Thymus (tissue), 11 donors: ENCODE data around the gene MYLK4. TPM values are rescaled to one million over a fixed set of nuclear protein-coding genes. Genes with fewer than 3 reads are reported as not detected.

Experiments used
- DNase-seq, 9 donors: peaks; one replicate each; pipeline ENCODE4 v3.0.0-alpha.2; 2013; ENCODE audit warnings: low spot score in 9 of 9, low read depth in 6 of 9, missing footprints in 1 of 9
- H3K27ac ChIP-seq, 2 donors: one replicate each; pipeline ENCODE4 v1.5.1; 2013; ENCODE audit warnings: control low read depth in 1 of 2, low read depth in 1 of 2, low read length in 1 of 2, mild to moderate bottlenecking in 1 of 2, moderate library complexity in 1 of 2
- H3K27me3 ChIP-seq, 2 donors: one replicate each; pipeline ENCODE4 v1.5.1; 2013; ENCODE audit warnings: low read length in 1 of 2; ENCODE audit not compliant: control insufficient read depth in 2 of 2, insufficient read depth in 1 of 2
- H3K36me3 ChIP-seq, 2 donors: one replicate each; pipeline ENCODE4 v1.5.1; 2013; ENCODE audit warnings: low read length in 1 of 2, mild to moderate bottlenecking in 1 of 2, moderate library complexity in 1 of 2; ENCODE audit not compliant: control insufficient read depth in 2 of 2, insufficient read depth in 2 of 2
- H3K4me1 ChIP-seq, 2 donors: one replicate each; pipeline ENCODE4 v1.5.1; 2013; ENCODE audit warnings: low read length in 2 of 2; ENCODE audit not compliant: control insufficient read depth in 2 of 2, insufficient read depth in 2 of 2
- H3K4me3 ChIP-seq, 2 donors: one replicate each; pipeline ENCODE4 v1.5.1; 2013; ENCODE audit warnings: low read length in 2 of 2, control low read depth in 1 of 2, mild to moderate bottlenecking in 1 of 2
- H3K9me3 ChIP-seq, 2 donors: one replicate each; pipeline ENCODE4 v1.5.1; 2013; ENCODE audit warnings: low read length in 1 of 2, mild to moderate bottlenecking in 1 of 2; ENCODE audit not compliant: control insufficient read depth in 2 of 2, insufficient read depth in 1 of 2
- WGBS: extraction: QIAGEN DNeasy Blood & Tissue Kit; methylation state at CpG from one replicate; pipeline ENCODE4 v1.1.7; 2013; 5-methylcytosine and 5-hydroxymethylcytosine counted together
- polyA plus RNA-seq: library from polyadenylated mRNA; stranded (reverse); fragments of 200-250 nt; gene quantifications from one replicate; pipeline ENCODE4 v1.2.3, GENCODE V29; 2013
- total RNA-seq: library from RNA; stranded (reverse); fragments of 120-200 nt; gene quantifications from one replicate; pipeline ENCODE4 v1.2.4, GENCODE V29; 2013
- donor health status: healthy.

MYLK4 gene
- total and polyA plus RNA-seq, 2 donors, result 0.42 to 0.52 TPM

- no peak for DNase-seq
- no peaks in the 10 kb centered on the region for H3K27me3 ChIP-seq
- 49% methylated on average over 6 of the region's 6 CpGs for WGBS
- H3K4me1 ChIP-seq, result peaks cover 18 to 25% of the 10 kb centered on the region in 2 donors
- no peak overlapping the region for H3K27ac ChIP-seq
- H3K4me3 ChIP-seq, result peak overlapping the region in 1 of 2 donors; percentile 4
- H3K36me3 ChIP-seq, result peaks cover 25 to 39% of the 10 kb centered on the region in 2 donors
- H3K9me3 ChIP-seq, result no peaks in the 10 kb centered on the region
Observed at GRCh38 chr6:2768696-2769095, 18.0 kb upstream of the MYLK4 start.

- H3K27me3 ChIP-seq, result no peaks in the 10 kb centered on the region
- 34% methylated on average over 9 of the region's 9 CpGs for WGBS
- peaks cover 18 to 31% of the 10 kb centered on the region in 2 donors for H3K36me3 ChIP-seq
- H3K27ac ChIP-seq, result no peak overlapping the region
- H3K4me1 ChIP-seq, result peaks cover 18 to 25% of the 10 kb centered on the region in 2 donors
- DNase-seq, result no peak
- peaks cover 0 to 4% of the 10 kb centered on the region in 2 donors for H3K9me3 ChIP-seq
- peak overlapping the region; percentile 44 to 56 for H3K4me3 ChIP-seq
Observed at GRCh38 chr6:2767657-2768524, 17.2 kb upstream of the MYLK4 start.

GRCh38 chr6:2766767-2767656 is 16.3 kb upstream of the MYLK4 start:
- DNase-seq, result no peak
- H3K27ac ChIP-seq, result no peak overlapping the region
- peak overlapping the region; percentile 56 to 65 for H3K4me3 ChIP-seq
- H3K9me3 ChIP-seq, result peaks cover 0 to 5% of the 10 kb centered on the region in 2 donors
- H3K36me3 ChIP-seq, result peaks cover 16 to 24% of the 10 kb centered on the region in 2 donors
- 7% methylated on average over 13 of the region's 13 CpGs for WGBS
- no peaks in the 10 kb centered on the region for H3K27me3 ChIP-seq
- H3K4me1 ChIP-seq, result peaks cover 18 to 25% of the 10 kb centered on the region in 2 donors

GRCh38 chr6:2765896-2766766 is 15.4 kb upstream of the MYLK4 start:
- Histone ChIP-seq H3K9me3 (peaks cover 0 to 5% of the 10 kb centered on the region in 2 donors), H3K27ac (peak overlapping the region; percentile 32 to 94), H3K27me3 (no peaks in the 10 kb centered on the region), H3K4me1 (peaks cover 18 to 25% of the 10 kb centered on the region in 2 donors), H3K36me3 (peaks cover 10 to 18% of the 10 kb centered on the region in 2 donors), H3K4me3 (peak overlapping the region; percentile 56 to 65)
- DNase-seq, result peak in 7 of 9 donors; percentile 18 to 58 (median 23)
- under 1% methylated on average over 91 of the region's 91 CpGs for WGBS

- Histone ChIP-seq H3K9me3 (peaks cover 0 to 5% of the 10 kb centered on the region in 2 donors), H3K4me3 (peak within 1 kb of the TSS; percentile 63 to 65), H3K27ac (peak within 1 kb of the TSS; percentile 86 to 94), H3K4me1 (peaks cover 18 to 25% of the 10 kb centered on the region in 2 donors), H3K27me3 (no peaks in the 10 kb centered on the region), H3K36me3 (peaks cover 5 to 16% of the 10 kb centered on the region in 2 donors)
- peak; percentile 91 to 99 (median 97) for DNase-seq
- WGBS, result under 1% methylated on average over 104 of the region's 104 CpGs
Observed at GRCh38 chr6:2765166-2765895, 14.6 kb upstream of the MYLK4 start, which contains the start of gene WRNIP1. Gene WRNIP1, plus strand, starts transcription at chr6:2765393. Its CDS starts 230 bp downstream, at chr6:2765623.

- Histone ChIP-seq H3K27me3 (no peaks in the 10 kb centered on the region), H3K4me1 (peaks cover 18 to 25% of the 10 kb centered on the region in 2 donors), H3K4me3 (peak overlapping the region; percentile 63 to 64), H3K27ac (peak overlapping the region; percentile 86 to 89), H3K9me3 (peaks cover 0 to 5% of the 10 kb centered on the region in 2 donors), H3K36me3 (peaks cover 0 to 9% of the 10 kb centered on the region in 2 donors)
- under 1% methylated on average over 45 of the region's 45 CpGs for WGBS
- peak in 7 of 9 donors; percentile 29 to 80 (median 63) for DNase-seq
Observed at GRCh38 chr6:2764610-2765165, 14.0 kb upstream of the MYLK4 start.

GRCh38 chr6:2763876-2764540 is 13.3 kb upstream of the MYLK4 start:
- peak overlapping the region in 1 of 2 donors; percentile 64 for H3K4me3 ChIP-seq

More at GRCh38 chr6:2763876-2764540, 13.3 kb upstream of the MYLK4 start:
- Histone ChIP-seq H3K9me3 (peaks cover 0 to 5% of the 10 kb centered on the region in 2 donors), H3K36me3 (peaks cover 0 to 9% of the 10 kb centered on the region in 2 donors), H3K27ac (peak overlapping the region in 1 of 2 donors; percentile 43), H3K27me3 (no peaks in the 10 kb centered on the region), H3K4me1 (peaks cover 18 to 25% of the 10 kb centered on the region in 2 donors)
- DNase-seq, result no peak
- WGBS, result 83% methylated on average over 27 of the region's 27 CpGs
